Activated T-cell treated with anti-CD3 and anti-CD28 coated beads, Interleukin-2, amount 50 U/mL, for 4 hours (primary cell): Measurements from ENCODE around the gene KICS2. TPM values are rescaled to one million over a fixed set of nuclear protein-coding genes. Genes with fewer than 3 reads are reported as not detected.

ENCODE experiments used
- ATAC-seq, 2 donors: fragments of 200-7000 bp; cut with Tn5 transposase; one replicate each; pipeline ENCODE4 v1.10.0; 2021
- DNase-seq: peaks from one replicate; pipeline ENCODE4 v3.0.0-alpha.2; 2020
- H3K27me3 Mint-ChIP-seq: one replicate; pipeline ENCODE4 v1.8.0; 2021; ENCODE audit warnings: low read depth, mixed read lengths
- H3K36me3 Mint-ChIP-seq: one replicate; pipeline ENCODE4 v1.8.0; 2022; ENCODE audit warnings: mixed read lengths; ENCODE audit not compliant: insufficient read depth
- H3K4me1 Mint-ChIP-seq: one replicate; pipeline ENCODE4 v1.8.0; 2021; ENCODE audit warnings: low read depth, mixed read lengths
- H3K4me3 Mint-ChIP-seq: one replicate; pipeline ENCODE4 v1.8.0; 2021; ENCODE audit warnings: mild to moderate bottlenecking, moderate library complexity, mixed read lengths
- H3K9me3 Mint-ChIP-seq: one replicate; pipeline ENCODE4 v1.8.0; 2021; ENCODE audit warnings: mixed read lengths
- total RNA-seq, 3 donors: library from RNA; stranded (reverse); gene quantifications; one replicate each; pipeline ENCODE4 v1.2.1, GENCODE V29; 2021

The KICS2 gene
- total RNA-seq = 10 to 100 TPM; 11.1 to 14.3 (median 12.2) TPM

GRCh38 chr12:64222009-64222765 is at the start of gene KICS2:
KICS2 (minus strand) TSS chr12:64222296; CDS start chr12:64222237, 59 bp downstream.
- peak within 1 kb of the TSS; percentile 95 for H3K4me3 Mint-ChIP-seq
- no peaks in the 10 kb centered on the region for H3K9me3 Mint-ChIP-seq
- peak; percentile 90 for DNase-seq
- H3K36me3 Mint-ChIP-seq = no peaks in the 10 kb centered on the region
- peaks cover 23% of the 10 kb centered on the region for H3K4me1 Mint-ChIP-seq
- ATAC-seq = peak; percentile 95 to 96
- H3K27me3 Mint-ChIP-seq = peaks cover 4% of the 10 kb centered on the region

- no peak overlapping the region for H3K4me3 Mint-ChIP-seq
- H3K27me3 Mint-ChIP-seq = peaks cover 6% of the 10 kb centered on the region
- DNase-seq (no peak), ATAC-seq (no peak)
- H3K36me3 Mint-ChIP-seq = no peaks in the 10 kb centered on the region
- no peaks in the 10 kb centered on the region for H3K4me1 Mint-ChIP-seq
- H3K9me3 Mint-ChIP-seq = no peaks in the 10 kb centered on the region
These were observed 48.3 kb upstream of the KICS2 start for GRCh38 chr12:64270411-64270810.

- DNase-seq (no peak), ATAC-seq (no peak)
- no peaks in the 10 kb centered on the region for H3K9me3 Mint-ChIP-seq
- H3K4me3 Mint-ChIP-seq = no peak overlapping the region
- H3K27me3 Mint-ChIP-seq = peaks cover 6% of the 10 kb centered on the region
- no peaks in the 10 kb centered on the region for H3K4me1 Mint-ChIP-seq
- H3K36me3 Mint-ChIP-seq = no peaks in the 10 kb centered on the region
These were observed 47.1 kb upstream of the KICS2 start for GRCh38 chr12:64269161-64269560.

DNA sequence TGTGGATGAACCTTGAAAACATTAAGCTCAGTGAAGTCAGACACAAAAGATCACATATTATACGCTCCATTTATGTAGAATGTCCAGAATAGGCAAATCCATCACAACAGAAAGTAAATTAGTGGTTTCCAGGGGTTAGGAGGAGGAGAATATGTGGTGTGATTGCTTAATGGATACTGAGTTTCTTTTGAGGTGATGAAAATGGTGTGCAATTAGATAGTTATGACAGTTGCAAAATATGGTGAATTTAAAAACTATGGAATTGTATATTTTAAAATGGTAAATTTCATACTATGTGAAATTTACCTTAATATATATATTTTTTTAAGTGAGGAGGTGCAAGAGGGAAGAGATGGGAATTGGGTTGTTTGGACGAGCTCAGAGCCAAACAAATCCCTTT is 46.3 kb upstream of the KICS2 start:
- Mint-ChIP-seq H3K9me3 (no peaks in the 10 kb centered on the region), H3K4me3 (no peak overlapping the region), H3K27me3 (peaks cover 6% of the 10 kb centered on the region), H3K36me3 (no peaks in the 10 kb centered on the region), H3K4me1 (no peaks in the 10 kb centered on the region)
- DNase-seq = no peak
- ATAC-seq = no peak

- no peak for ATAC-seq
These were observed 43.7 kb upstream of the KICS2 start for GRCh38 chr12:64265839-64266238.

DNA sequence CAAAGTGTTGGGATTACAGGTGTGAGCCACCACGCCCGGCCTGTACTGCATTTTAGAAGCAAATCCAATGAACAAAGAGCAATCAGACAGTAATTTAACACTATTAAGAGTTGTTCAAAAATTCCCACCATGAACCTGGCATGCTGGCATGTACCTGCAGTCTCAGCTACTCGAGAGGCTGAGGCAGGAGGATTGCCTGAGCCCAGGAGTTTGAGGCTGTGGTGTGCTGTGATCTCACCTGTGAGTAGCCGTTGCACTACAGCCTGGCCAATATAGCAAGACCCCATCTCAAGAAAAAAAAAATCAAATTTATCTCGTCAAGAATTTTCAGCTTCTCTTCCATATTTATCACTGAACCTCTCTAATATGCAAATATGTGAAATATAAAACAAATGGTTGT is 39.7 kb upstream of the KICS2 start:
- H3K4me1 Mint-ChIP-seq = no peaks in the 10 kb centered on the region
- H3K4me3 Mint-ChIP-seq = no peak overlapping the region
- H3K27me3 Mint-ChIP-seq = peaks cover 6% of the 10 kb centered on the region
- no peaks in the 10 kb centered on the region for H3K36me3 Mint-ChIP-seq
- ATAC-seq (no peak), DNase-seq (no peak)
- no peaks in the 10 kb centered on the region for H3K9me3 Mint-ChIP-seq

More at GRCh38 chr12:64265839-64266238, 43.7 kb upstream of the KICS2 start:
- Mint-ChIP-seq H3K4me3 (no peak overlapping the region), H3K4me1 (no peaks in the 10 kb centered on the region), H3K36me3 (no peaks in the 10 kb centered on the region), H3K27me3 (peaks cover 6% of the 10 kb centered on the region), H3K9me3 (no peaks in the 10 kb centered on the region)
- DNase-seq = no peak

- H3K27me3 Mint-ChIP-seq = no peaks in the 10 kb centered on the region
- no peaks in the 10 kb centered on the region for H3K9me3 Mint-ChIP-seq
- ATAC-seq (no peak), DNase-seq (no peak)
- H3K4me3 Mint-ChIP-seq = no peak overlapping the region
- H3K36me3 Mint-ChIP-seq = no peaks in the 10 kb centered on the region
- H3K4me1 Mint-ChIP-seq = no peaks in the 10 kb centered on the region
These were observed 36.5 kb upstream of the KICS2 start for GRCh38 chr12:64258576-64258975.

GRCh38 chr12:64256166-64256800 is 34.2 kb upstream of the KICS2 start:
- Mint-ChIP-seq H3K36me3 (no peaks in the 10 kb centered on the region), H3K27me3 (no peaks in the 10 kb centered on the region), H3K4me3 (no peak overlapping the region), H3K4me1 (no peaks in the 10 kb centered on the region), H3K9me3 (no peaks in the 10 kb centered on the region)
- no peak for ATAC-seq
- no peak for DNase-seq

DNA sequence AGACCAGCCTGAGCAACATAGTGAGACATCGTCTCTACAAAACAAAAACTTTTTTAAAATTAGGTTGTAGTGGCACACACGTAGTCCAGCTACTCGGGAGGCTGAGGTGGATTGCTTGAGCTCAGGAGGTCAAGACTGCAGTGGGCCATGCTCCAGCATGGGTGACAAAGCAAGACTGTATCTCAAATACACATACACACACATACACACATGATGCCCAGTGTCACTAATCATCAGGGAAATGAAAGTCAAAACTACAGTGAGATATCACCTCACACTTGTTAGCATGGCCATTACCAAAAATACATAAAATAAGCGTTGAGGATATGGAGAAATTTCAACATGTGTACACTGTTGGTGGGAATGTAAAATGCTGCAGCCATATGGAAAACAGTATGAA is 33.2 kb upstream of the KICS2 start:
- H3K4me3 Mint-ChIP-seq = no peak overlapping the region
- no peaks in the 10 kb centered on the region for H3K9me3 Mint-ChIP-seq
- no peaks in the 10 kb centered on the region for H3K4me1 Mint-ChIP-seq
- ATAC-seq = no peak
- H3K36me3 Mint-ChIP-seq = no peaks in the 10 kb centered on the region
- no peak for DNase-seq
- no peaks in the 10 kb centered on the region for H3K27me3 Mint-ChIP-seq

DNA sequence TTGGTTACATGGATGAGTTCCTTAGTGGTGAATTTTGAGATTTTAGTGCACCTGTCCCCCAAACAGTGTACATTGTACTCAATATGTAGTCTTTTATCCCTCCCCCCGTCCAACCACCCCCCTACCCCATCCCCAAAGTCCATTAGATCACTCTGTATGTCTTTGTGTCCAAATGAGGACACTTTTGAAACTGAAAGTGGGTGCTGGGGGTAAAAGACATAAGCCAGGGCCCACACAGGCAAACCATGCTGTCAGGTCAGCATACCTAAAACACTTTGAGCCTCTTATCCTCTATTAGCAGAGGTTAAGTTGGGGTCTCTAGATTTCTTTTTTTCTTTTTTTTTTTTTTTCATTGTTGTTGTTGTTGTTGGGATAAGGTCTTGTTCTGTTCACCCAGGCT is 31.3 kb upstream of the KICS2 start:
- ATAC-seq = no peak
- H3K36me3 Mint-ChIP-seq = no peaks in the 10 kb centered on the region
- no peaks in the 10 kb centered on the region for H3K9me3 Mint-ChIP-seq

GRCh38 chr12:64252681-64253080 is 30.6 kb upstream of the KICS2 start:
- DNase-seq (no peak), ATAC-seq (no peak)
- no peak overlapping the region for H3K4me3 Mint-ChIP-seq
- H3K9me3 Mint-ChIP-seq = no peaks in the 10 kb centered on the region
- no peaks in the 10 kb centered on the region for H3K4me1 Mint-ChIP-seq
- H3K36me3 Mint-ChIP-seq = no peaks in the 10 kb centered on the region
- H3K27me3 Mint-ChIP-seq = no peaks in the 10 kb centered on the region

More for the DNA sequence above, 31.3 kb upstream of the KICS2 start:
- Mint-ChIP-seq H3K4me3 (no peak overlapping the region), H3K27me3 (no peaks in the 10 kb centered on the region), H3K4me1 (no peaks in the 10 kb centered on the region)
- no peak for DNase-seq

DNA sequence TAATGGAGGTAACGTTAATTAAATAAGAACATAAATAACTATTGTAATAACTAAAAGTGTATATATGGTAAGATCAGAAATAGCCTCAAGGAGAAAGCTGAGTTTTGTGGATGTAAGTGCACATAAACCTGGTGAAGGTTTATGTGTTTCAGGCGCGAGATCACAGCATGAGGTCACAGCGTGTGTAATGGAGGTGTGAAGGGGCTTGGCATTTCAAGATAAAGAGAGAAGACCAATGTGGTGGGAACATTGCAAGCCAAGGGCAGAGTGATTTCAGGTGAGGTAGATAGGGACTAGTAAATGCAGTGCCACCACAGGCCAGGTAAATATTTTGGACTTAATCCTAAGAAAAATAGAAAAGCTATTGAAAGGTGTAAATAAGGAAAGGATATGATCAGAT is 21.7 kb upstream of the KICS2 start:
- Mint-ChIP-seq H3K27me3 (no peaks in the 10 kb centered on the region), H3K4me1 (no peaks in the 10 kb centered on the region), H3K9me3 (no peaks in the 10 kb centered on the region), H3K4me3 (no peak overlapping the region), H3K36me3 (no peaks in the 10 kb centered on the region)
- ATAC-seq (no peak), DNase-seq (no peak)

DNA sequence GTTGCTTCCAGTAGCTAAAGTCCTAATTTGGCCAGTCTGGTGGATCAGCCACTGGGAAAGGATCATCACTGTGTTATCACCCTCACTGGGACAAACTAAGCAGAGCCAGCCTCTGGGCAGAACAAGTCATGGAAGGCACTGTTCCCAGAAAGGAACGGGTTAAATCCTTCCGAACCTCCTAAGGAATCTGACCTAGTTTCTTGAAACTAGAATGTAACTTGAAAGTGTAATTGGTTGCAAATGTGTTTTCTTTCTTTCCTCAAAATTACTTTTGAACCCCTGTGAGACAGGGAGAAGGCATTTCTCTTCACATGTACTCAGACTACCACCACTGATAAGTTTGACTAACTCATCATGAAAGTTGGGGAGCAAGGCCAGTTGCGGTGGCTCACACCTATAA is 18.7 kb upstream of the KICS2 start:
- ATAC-seq (no peak), DNase-seq (no peak)
- Mint-ChIP-seq H3K27me3 (peaks cover 6% of the 10 kb centered on the region), H3K36me3 (no peaks in the 10 kb centered on the region), H3K9me3 (no peaks in the 10 kb centered on the region), H3K4me3 (no peak overlapping the region), H3K4me1 (no peaks in the 10 kb centered on the region)

- ATAC-seq = no peak
- no peak for DNase-seq
- no peaks in the 10 kb centered on the region for H3K36me3 Mint-ChIP-seq
- no peaks in the 10 kb centered on the region for H3K4me1 Mint-ChIP-seq
- no peak overlapping the region for H3K4me3 Mint-ChIP-seq
- peaks cover 16% of the 10 kb centered on the region for H3K27me3 Mint-ChIP-seq
- H3K9me3 Mint-ChIP-seq = no peaks in the 10 kb centered on the region
These were observed 15.3 kb upstream of the KICS2 start for GRCh38 chr12:64237382-64237781.

GRCh38 chr12:64236549-64236948 is 14.5 kb upstream of the KICS2 start:
- Mint-ChIP-seq H3K27me3 (peaks cover 16% of the 10 kb centered on the region), H3K36me3 (no peaks in the 10 kb centered on the region), H3K4me1 (no peaks in the 10 kb centered on the region), H3K4me3 (no peak overlapping the region), H3K9me3 (no peaks in the 10 kb centered on the region)
- DNase-seq (no peak), ATAC-seq (no peak)
